Hematopoietic multipotent progenitor cell (in vitro differentiated cells): ENCODE measurements around the gene CCDC24. TPM values are rescaled to one million over a fixed set of nuclear protein-coding genes. Genes with fewer than 3 reads are reported as not detected.

ENCODE experiments used
- DNase-seq, 3 donors: peaks; one replicate each; pipeline ENCODE4 v3.0.0-alpha.2; 2011 to 2015; ENCODE audit warnings: low read depth in 2 of 3, low spot score in 2 of 3
- total RNA-seq: library from RNA; depleted of rRNA; stranded (reverse); fragments of >200 nt; gene quantifications from one replicate; pipeline ENCODE4 v1.2.3, GENCODE V29; 2012

The CCDC24 gene
- total RNA-seq, 1 donor: 4.6 TPM

GRCh38 chr1:43962324-43962723, 29.1 kb upstream of the CCDC24 start:
- DNase-seq: no peak

GRCh38 chr1:43963006-43963405, 28.4 kb upstream of the CCDC24 start:
- DNase-seq: no peak

DNA sequence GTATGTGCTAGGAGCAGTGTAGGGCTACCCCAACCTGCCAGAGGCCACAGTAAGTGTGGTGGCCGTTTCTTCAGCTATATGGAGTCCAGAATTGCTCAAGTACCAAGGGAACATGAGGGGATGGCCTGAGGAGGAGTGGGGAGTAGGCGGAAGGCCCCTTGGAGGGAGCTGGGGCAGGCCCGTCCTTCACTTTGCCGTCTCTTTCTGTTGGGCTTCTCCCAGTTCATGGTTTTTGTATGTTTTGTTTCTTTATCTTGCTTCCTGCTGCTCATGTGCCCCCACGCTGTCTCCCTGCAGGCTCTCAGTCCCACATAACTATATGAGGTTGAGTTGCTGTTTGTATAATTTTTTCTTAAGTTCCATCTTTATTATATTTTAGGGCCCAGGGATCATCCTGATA, 27.5 kb upstream of the CCDC24 start:
- no peak for DNase-seq

- no peak for DNase-seq
Observed at GRCh38 chr1:43965316-43965715, 26.1 kb upstream of the CCDC24 start.

DNA sequence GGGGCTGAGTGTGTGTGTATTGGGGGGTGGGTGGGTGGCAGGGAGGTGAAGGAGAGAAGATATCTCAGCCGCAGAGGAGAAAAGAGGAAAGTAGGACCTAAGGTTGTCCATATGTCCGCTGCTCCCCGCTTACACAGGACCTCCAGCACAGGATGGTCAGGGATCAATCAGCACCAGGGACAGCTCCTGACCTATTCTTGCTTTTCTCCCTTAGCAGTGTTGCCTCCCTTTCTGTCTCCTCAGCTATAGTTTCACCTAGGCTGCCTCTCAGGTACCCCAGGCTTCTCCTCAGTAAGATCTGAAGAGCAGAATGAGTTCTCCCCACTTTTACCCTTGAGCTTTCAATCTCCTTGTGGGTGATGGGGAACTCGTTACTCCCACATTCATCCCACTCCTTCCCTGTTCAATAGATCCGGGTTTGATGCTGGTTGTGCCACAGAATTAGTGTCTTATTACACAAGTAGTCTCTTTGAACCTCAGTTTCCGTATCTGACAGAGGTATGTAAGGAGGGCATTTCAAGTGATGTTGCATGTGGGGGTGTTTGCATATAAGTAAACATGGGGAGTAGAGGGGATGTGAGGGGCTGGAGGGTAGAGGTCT, 23.0 kb upstream of the CCDC24 start:
- DNase-seq: peak in 1 of 3 donors; percentile 46

- no peak for DNase-seq
Observed at GRCh38 chr1:43969416-43969745, 22.0 kb upstream of the CCDC24 start.

- peak; percentile 76 to 98 (median 96) for DNase-seq
Observed at GRCh38 chr1:43969746-43970466, 21.5 kb upstream of the CCDC24 start, which contains the start of gene DPH2. Gene DPH2 (plus strand): TSS chr1:43970010. CDS start chr1:43970176, 166 bp downstream.

GRCh38 chr1:43970502-43970901, 20.9 kb upstream of the CCDC24 start:
- DNase-seq: no peak

- DNase-seq: no peak
Observed at GRCh38 chr1:43970911-43971310, 20.5 kb upstream of the CCDC24 start.

DNA sequence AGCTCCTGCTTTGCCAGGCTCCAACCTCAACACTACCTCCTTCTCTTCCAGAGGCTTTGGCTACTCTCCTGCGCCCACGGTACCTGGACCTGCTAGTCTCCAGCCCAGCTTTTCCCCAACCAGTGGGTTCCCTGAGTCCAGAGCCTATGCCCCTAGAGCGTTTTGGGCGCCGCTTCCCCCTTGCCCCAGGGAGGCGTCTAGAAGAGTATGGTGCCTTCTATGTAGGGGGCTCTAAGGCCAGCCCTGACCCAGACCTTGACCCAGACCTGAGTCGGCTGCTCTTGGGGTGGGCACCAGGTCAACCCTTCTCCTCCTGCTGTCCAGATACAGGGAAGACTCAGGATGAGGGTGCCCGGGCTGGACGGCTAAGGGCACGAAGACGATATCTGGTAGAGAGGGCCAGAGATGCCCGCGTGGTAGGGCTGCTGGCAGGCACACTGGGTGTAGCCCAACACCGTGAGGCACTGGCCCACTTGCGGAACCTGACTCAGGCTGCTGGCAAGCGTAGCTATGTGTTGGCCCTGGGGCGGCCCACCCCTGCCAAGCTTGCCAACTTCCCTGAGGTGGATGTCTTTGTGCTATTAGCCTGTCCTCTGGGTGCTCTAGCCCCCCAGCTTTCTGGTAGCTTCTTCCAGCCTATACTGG, 19.9 kb upstream of the CCDC24 start:
- no peak for DNase-seq

GRCh38 chr1:43973981-43974442, 17.4 kb upstream of the CCDC24 start:
- DNase-seq: peak in 1 of 3 donors; percentile 48

- peak; percentile 82 to 94 (median 92) for DNase-seq
Observed at GRCh38 chr1:43974443-43975248, 16.8 kb upstream of the CCDC24 start, which contains the start of gene ATP6V0B. Gene ATP6V0B (plus strand): TSS chr1:43974960. CDS start chr1:43975041, 81 bp downstream.

DNA sequence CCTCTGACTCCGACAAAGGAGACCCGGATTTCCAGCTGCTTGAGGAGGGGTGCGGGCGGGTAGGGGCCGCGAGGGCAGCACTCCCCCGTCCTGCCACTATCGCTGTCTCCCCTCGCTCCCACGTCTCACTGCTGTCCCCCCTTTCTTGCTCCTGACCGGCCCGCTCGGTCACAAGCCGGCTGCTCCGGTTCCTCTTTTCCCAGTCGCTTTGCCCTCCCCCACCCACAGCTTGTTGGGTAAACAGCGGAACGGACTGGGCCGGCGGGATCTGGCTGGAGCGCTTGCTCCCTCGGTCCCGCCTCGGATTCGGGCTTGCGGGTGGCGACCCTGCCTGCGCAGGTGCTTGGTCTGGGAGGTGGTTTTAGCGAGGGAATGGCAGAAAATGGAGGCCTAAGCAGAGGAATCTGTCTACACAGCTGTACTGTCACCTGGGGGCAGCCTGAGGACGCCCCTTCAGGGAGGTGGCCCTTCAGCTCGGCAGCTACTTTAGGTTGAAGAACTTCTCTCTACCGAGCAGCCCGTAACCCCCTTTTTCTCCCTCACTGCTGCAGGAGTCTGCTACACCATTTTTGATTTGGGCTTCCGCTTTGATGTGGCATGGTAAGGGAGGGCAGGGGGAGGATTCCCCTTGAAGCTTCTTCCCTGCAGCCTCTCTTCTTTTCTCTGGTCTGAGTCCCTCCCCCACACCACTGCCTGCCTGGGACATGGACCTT, 16.0 kb upstream of the CCDC24 start:
- DNase-seq: peak in 2 of 3 donors; percentile 57 to 64

GRCh38 chr1:43976045-43976444, 15.4 kb upstream of the CCDC24 start:
- DNase-seq: no peak

- DNase-seq: no peak
Observed at GRCh38 chr1:43976890-43977289, 14.5 kb upstream of the CCDC24 start.

GRCh38 chr1:43977376-43978263, 13.8 kb upstream of the CCDC24 start:
- no peak for DNase-seq

DNA sequence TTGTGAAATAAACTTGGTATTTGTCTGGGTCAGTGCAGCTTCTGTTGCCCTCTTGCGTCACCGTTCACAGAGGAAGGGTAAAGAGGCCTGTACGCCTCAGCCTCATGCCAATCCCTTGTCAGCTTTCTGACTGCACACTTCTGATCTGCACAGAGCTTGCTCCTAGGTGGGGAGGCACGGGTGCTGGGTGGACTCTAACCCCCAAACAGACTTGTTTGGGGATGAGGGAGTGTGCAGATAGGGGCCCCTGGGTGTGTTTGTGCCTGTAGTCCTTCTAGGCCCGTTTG, 13.2 kb upstream of the CCDC24 start:
- no peak for DNase-seq

DNA sequence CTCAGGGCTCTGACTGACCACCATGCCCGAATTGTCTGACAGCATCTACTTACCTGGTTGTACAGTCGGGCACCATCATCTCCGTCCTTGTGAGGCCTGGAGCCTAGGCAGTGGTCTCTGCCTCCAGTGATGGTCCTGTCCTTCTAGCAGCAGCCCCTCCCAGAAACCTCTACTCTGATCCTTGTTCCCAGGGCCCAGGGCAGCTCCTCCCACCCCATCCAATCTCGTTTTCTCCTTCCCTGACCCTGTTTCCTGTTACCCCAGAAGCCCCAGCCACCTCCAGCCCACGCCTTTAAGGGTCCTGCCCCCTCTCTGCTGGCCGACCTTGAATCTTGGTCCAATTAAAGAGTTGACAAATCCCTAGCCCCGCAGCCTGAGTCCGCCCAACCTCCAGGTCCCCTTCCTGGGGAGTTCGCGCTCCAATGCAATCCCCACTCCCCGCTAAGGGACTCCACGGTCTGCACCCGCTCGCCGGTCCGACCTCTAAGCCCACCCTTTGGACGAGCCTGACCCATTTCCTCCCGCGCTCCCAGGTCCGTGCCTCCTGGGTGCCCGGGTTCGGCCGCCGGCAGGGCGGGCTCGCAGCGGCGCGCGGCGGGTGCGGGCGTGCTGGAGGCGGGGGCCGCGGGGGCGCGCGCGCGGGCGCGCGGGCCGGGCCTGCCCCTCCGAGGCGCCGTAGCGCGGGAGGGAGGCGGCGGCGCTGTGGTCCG, 12.7 kb upstream of the CCDC24 start, which contains the start of gene B4GALT2:
B4GALT2 (plus strand) TSS at position 660 of the 710 bp plus-strand sequence. CDS start 1,951 bp downstream, outside the sequence.
- DNase-seq: no peak

- DNase-seq: no peak
Observed at GRCh38 chr1:43979261-43979527, 12.2 kb upstream of the CCDC24 start.
